GM18867 (cell line): ENCODE measurements around the gene ADSS1.

Experiments
- ATAC-seq: cut with Tn5 transposase; IDR thresholded peaks from one replicate; pipeline ENCODE4 v1.9.1; 2021; ENCODE audit warnings: mild to moderate bottlenecking, moderate library complexity; ENCODE audit not compliant: unreplicated experiment

ADSS1 gene

GRCh38 chr14:104731320-104732294 lies 7.6 kb downstream of the ADSS1 start:
- ATAC-seq, result no peak

GRCh38 chr14:104732355-104732804 lies 8.4 kb downstream of the ADSS1 start:
- no peak for ATAC-seq

GRCh38 chr14:104732931-104733681 lies 9.1 kb downstream of the ADSS1 start:
- ATAC-seq, result no peak

- no peak for ATAC-seq
These were observed 10.1 kb downstream of the ADSS1 start for GRCh38 chr14:104734051-104734587.

GRCh38 chr14:104734601-104734990 lies 10.6 kb downstream of the ADSS1 start:
- ATAC-seq, result no peak

- no peak for ATAC-seq
These were observed 11.2 kb downstream of the ADSS1 start for GRCh38 chr14:104734991-104735779.

GRCh38 chr14:104735830-104736642 lies 12.0 kb downstream of the ADSS1 start:
- no peak for ATAC-seq

- no peak for ATAC-seq
These were observed 14.5 kb downstream of the ADSS1 start for GRCh38 chr14:104738375-104739019.

- no peak for ATAC-seq
These were observed 15.0 kb downstream of the ADSS1 start for GRCh38 chr14:104739026-104739425.

- no peak for ATAC-seq
These were observed 15.8 kb downstream of the ADSS1 start for GRCh38 chr14:104739546-104740516.

GRCh38 chr14:104741108-104741802 lies 17.2 kb downstream of the ADSS1 start:
- no peak for ATAC-seq

GRCh38 chr14:104741803-104742251 lies 17.8 kb downstream of the ADSS1 start:
- ATAC-seq, result no peak

- ATAC-seq, result no peak
These were observed 18.8 kb downstream of the ADSS1 start for GRCh38 chr14:104742586-104743455.

- ATAC-seq, result no peak
These were observed 19.7 kb downstream of the ADSS1 start for GRCh38 chr14:104743461-104744380.

- ATAC-seq, result no peak
These were observed 20.5 kb downstream of the ADSS1 start for GRCh38 chr14:104744484-104744883.
